ENCODE data around the gene IDI2. TPM values are rescaled to one million over a fixed set of nuclear protein-coding genes. Genes with fewer than 3 reads are reported as not detected.

Gene IDI2
- total and polyA plus RNA-seq, 2 of the 13 experiments (the other 11 are each of a cell fraction or from before 2014, with no cell fraction given), result not detected

GRCh38 chr10:1050554-1050953 is 24.9 kb upstream of the IDI2 start (continued):
- TF ChIP-seq PHF21A (CRISPR knock-in tag; IDR thresholded peaks at IDR 0.05), result no peak
- TF ChIP-seq ATF2 (CRISPR knock-in tag; IDR thresholded peaks at IDR 0.05), result no peak
- TF ChIP-seq ZFP1 (CRISPR knock-in tag; IDR thresholded peaks at IDR 0.05), result no peak
- TF ChIP-seq ZNF318 (CRISPR knock-in tag; IDR thresholded peaks at IDR 0.05), result no peak
- no peak for TF ChIP-seq ZFP62 (CRISPR knock-in tag; IDR thresholded peaks at IDR 0.05)
- TF ChIP-seq ZC3H4 (CRISPR knock-in tag; IDR thresholded peaks at IDR 0.05; ENCODE audit: borderline replicate concordance), result no peak
- no peak for TF ChIP-seq KLF11 (CRISPR knock-in tag; IDR thresholded peaks at IDR 0.05)
- TF ChIP-seq ZNF264 (CRISPR knock-in tag; IDR thresholded peaks at IDR 0.05), result no peak
- TF ChIP-seq ZNF280B (CRISPR knock-in tag; IDR thresholded peaks at IDR 0.05; ENCODE audit: borderline replicate concordance), result no peak
- peak; percentile 86 for TF ChIP-seq CEBPB (IDR thresholded peaks at IDR 0.05; ENCODE audit: borderline replicate concordance, low read depth, low read length)
- TF ChIP-seq FOXO4 (CRISPR knock-in tag; conservative IDR thresholded peaks at IDR 0.05), result no peak
- no peak for TF ChIP-seq MIXL1 (CRISPR knock-in tag; IDR thresholded peaks at IDR 0.05)
- peak; percentile 54 for TF ChIP-seq ZNF574 (CRISPR knock-in tag; IDR thresholded peaks at IDR 0.05)
- TF ChIP-seq TCF7L2 (IDR thresholded peaks at IDR 0.05; ENCODE audit: low read depth, low read length), result no peak
- TF ChIP-seq ZNF850 (CRISPR knock-in tag; conservative IDR thresholded peaks at IDR 0.05), result no peak
- TF ChIP-seq SKI (IDR thresholded peaks at IDR 0.05; ENCODE audit: partially characterized antibody), result no peak
